Measurements from ENCODE around the gene CROCC2.

CROCC2 gene

DNA sequence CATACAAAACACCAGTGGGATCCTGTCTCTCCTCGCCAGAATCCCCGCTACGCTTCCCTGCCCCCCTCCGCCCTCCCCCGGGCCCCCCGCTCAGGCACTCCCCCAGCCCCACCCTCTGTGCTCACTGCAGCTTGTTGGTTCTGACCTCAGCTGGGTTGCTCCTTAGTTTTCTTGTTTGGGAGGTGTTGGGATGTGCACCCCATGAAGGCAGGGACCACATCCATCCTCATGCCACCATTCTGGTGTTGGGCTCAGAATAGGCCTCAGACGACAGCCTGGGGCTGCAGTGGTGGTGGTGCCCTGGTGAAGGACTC, 96.9 kb downstream of the CROCC2 start:
- Histone ChIP-seq H3K27ac (ENCODE audit: low read depth, low read length) (no peak overlapping the region), H3K4me2 (ENCODE audit: low read length) (no peak overlapping the region), H3K9me2 (replicated peaks; ENCODE audit: control insufficient read depth, low read length) (no peaks in the 10 kb centered on the region), H3K79me2 (ENCODE audit: control insufficient read depth, low read length) (no peaks in the 10 kb centered on the region), H3F3A (ENCODE audit: control insufficient read depth, insufficient read depth) (no peaks in the 10 kb centered on the region), H3K27me3 (ENCODE audit: control insufficient read depth, low read length) (no peaks in the 10 kb centered on the region), H3K4me3 (ENCODE audit: low read length) (no peak overlapping the region), H4K20me1 (ENCODE audit: control insufficient read depth, insufficient read depth, low read depth, low read length) (no peaks in the 10 kb centered on the region), H3K4me1 (ENCODE audit: control insufficient read depth, low read length) (no peaks in the 10 kb centered on the region), H3K36me3 (ENCODE audit: control insufficient read depth, low read length) (no peaks in the 10 kb centered on the region), H3K9me3 (ENCODE audit: control insufficient read depth, insufficient read depth, low read length) (peaks cover 20% of the 10 kb centered on the region)
- no peak for TF ChIP-seq EZH2phosphoT487 (IDR thresholded peaks at IDR 0.05; ENCODE audit: borderline replicate concordance, low read length)
- TF ChIP-seq, protein P1, sequence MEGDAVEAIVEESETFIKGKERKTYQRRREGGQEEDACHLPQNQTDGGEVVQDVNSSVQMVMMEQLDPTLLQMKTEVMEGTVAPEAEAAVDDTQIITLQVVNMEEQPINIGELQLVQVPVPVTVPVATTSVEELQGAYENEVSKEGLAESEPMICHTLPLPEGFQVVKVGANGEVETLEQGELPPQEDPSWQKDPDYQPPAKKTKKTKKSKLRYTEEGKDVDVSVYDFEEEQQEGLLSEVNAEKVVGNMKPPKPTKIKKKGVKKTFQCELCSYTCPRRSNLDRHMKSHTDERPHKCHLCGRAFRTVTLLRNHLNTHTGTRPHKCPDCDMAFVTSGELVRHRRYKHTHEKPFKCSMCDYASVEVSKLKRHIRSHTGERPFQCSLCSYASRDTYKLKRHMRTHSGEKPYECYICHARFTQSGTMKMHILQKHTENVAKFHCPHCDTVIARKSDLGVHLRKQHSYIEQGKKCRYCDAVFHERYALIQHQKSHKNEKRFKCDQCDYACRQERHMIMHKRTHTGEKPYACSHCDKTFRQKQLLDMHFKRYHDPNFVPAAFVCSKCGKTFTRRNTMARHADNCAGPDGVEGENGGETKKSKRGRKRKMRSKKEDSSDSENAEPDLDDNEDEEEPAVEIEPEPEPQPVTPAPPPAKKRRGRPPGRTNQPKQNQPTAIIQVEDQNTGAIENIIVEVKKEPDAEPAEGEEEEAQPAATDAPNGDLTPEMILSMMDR (IDR thresholded peaks at IDR 0.05; ENCODE audit: low read depth, low read length, poor library complexity, severe bottlenecking) = no peak

DNA sequence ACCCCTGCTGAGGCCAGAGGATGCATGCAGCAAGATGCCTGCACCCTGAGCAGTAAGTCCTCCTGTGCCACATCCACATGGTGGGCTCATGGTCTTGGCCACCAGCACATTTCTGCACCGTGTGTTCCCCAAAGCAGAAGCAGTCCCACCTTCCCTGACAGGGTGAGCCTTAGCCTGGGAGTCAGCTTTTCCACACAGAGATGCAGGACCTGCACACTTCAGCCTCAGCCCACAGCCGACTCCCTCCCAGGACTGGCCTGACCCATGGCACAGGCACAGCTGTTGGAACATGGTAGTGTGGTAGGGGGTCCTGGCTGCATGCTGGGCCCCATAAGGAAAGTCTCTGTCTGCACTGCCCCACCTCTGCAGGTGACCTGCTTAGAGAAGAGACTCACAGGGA, 97.2 kb downstream of the CROCC2 start:
- no peaks in the 10 kb centered on the region for H3K4me1 ChIP-seq (ENCODE audit: control insufficient read depth, low read length)
- H3K9me2 ChIP-seq (replicated peaks; ENCODE audit: control insufficient read depth, low read length) = no peaks in the 10 kb centered on the region
- H3K36me3 ChIP-seq (ENCODE audit: control insufficient read depth, low read length) = no peaks in the 10 kb centered on the region
- no peaks in the 10 kb centered on the region for H4K20me1 ChIP-seq (ENCODE audit: control insufficient read depth, insufficient read depth, low read depth, low read length)
- H3K27ac ChIP-seq (ENCODE audit: low read depth, low read length) = no peak overlapping the region
- H3F3A ChIP-seq (ENCODE audit: control insufficient read depth, insufficient read depth) = no peaks in the 10 kb centered on the region
- H3K4me3 ChIP-seq (ENCODE audit: low read length) = no peak overlapping the region
- no peaks in the 10 kb centered on the region for H3K27me3 ChIP-seq (ENCODE audit: control insufficient read depth, low read length)
- peaks cover 20% of the 10 kb centered on the region for H3K9me3 ChIP-seq (ENCODE audit: control insufficient read depth, insufficient read depth, low read length)
- TF ChIP-seq EZH2phosphoT487 (IDR thresholded peaks at IDR 0.05; ENCODE audit: borderline replicate concordance, low read length) = no peak
- TF ChIP-seq, protein P1 (IDR thresholded peaks at IDR 0.05; ENCODE audit: low read depth, low read length, poor library complexity, severe bottlenecking) = no peak
- no peak overlapping the region for H3K4me2 ChIP-seq (ENCODE audit: low read length)
- no peaks in the 10 kb centered on the region for H3K79me2 ChIP-seq (ENCODE audit: control insufficient read depth, low read length)

DNA sequence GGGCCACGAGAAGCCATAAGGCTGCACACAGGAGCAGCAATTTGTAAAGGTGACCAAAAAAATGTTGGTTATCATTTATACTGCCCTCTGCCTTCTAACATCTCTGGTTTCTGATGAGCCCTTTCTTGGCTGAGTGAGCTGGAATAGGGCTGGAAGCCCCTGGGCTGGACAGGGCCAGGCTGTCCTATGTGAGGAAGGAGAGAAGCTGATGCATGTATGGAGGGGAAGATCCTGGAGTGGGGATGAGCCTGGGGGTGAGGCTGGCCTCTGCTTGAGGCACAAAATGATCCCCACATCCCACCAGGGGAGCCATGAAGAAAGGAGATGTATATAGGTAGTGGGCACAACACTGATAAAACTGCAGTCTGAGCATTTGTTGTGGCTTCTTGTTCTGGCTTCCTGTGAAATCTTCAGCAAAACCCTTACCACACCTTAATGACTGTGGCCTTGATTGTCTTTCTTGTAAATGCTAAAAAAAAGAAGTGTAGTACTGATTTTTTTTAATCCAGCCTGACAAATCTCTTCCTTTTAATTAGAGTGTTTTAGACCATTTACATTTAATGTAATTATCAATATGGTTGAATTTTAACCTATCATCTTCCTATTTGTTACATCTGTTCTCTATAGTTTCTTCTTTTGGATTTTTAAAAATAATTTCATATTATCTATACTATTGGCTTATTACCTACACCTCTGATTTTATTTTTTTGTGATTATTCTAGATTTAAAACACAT, 97.9 kb downstream of the CROCC2 start:
- H3K79me2 ChIP-seq (ENCODE audit: control insufficient read depth, low read length) = no peaks in the 10 kb centered on the region
- no peaks in the 10 kb centered on the region for H3F3A ChIP-seq (ENCODE audit: control insufficient read depth, insufficient read depth)
- no peak overlapping the region for H3K4me2 ChIP-seq (ENCODE audit: low read length)
- H3K9me2 ChIP-seq (replicated peaks; ENCODE audit: control insufficient read depth, low read length) = no peaks in the 10 kb centered on the region
- no peak overlapping the region for H3K27ac ChIP-seq (ENCODE audit: low read depth, low read length)
- no peaks in the 10 kb centered on the region for H3K36me3 ChIP-seq (ENCODE audit: control insufficient read depth, low read length)
- no peaks in the 10 kb centered on the region for H4K20me1 ChIP-seq (ENCODE audit: control insufficient read depth, insufficient read depth, low read depth, low read length)
- no peaks in the 10 kb centered on the region for H3K27me3 ChIP-seq (ENCODE audit: control insufficient read depth, low read length)
- peaks cover 20% of the 10 kb centered on the region for H3K9me3 ChIP-seq (ENCODE audit: control insufficient read depth, insufficient read depth, low read length)
- TF ChIP-seq, protein P1 (IDR thresholded peaks at IDR 0.05; ENCODE audit: low read depth, low read length, poor library complexity, severe bottlenecking) = no peak
- no peak for TF ChIP-seq EZH2phosphoT487 (IDR thresholded peaks at IDR 0.05; ENCODE audit: borderline replicate concordance, low read length)
- H3K4me1 ChIP-seq (ENCODE audit: control insufficient read depth, low read length) = no peaks in the 10 kb centered on the region
- H3K4me3 ChIP-seq (ENCODE audit: low read length) = no peak overlapping the region
